Stimulated activated CD4-positive, alpha-beta T cell treated with anti-CD3 and anti-CD28 coated beads, Interleukin-15, amount 100 ng/mL, for 48 hours (primary cell): ENCODE measurements around the gene CTAG2.
"Not testable (repeated sequence)": the region's sequence is repeated elsewhere in the genome, so short reads cannot be mapped to it uniquely, and the experiment has no call there.

Experiments used
- DNase-seq, 2 donors: peaks; one replicate each; pipeline ENCODE4 v3.0.0-alpha.2; 2020; ENCODE audit warnings: low read depth in 2 of 2

The CTAG2 gene

GRCh38 chrX:154653413-154653812 is at the start of gene CTAG2:
Gene CTAG2 (minus strand): TSS chrX:154653579. CDS start chrX:154653515, 64 bp downstream.
- DNase-seq: not testable (repeated sequence)

- DNase-seq: no peak
Observed at GRCh38 chrX:154698630-154699248, 45.4 kb upstream of the CTAG2 start.

- no peak for DNase-seq
Observed at GRCh38 chrX:154696676-154697045, 43.3 kb upstream of the CTAG2 start.

- DNase-seq: no peak
Observed at GRCh38 chrX:154695911-154696675, 42.7 kb upstream of the CTAG2 start.

DNA sequence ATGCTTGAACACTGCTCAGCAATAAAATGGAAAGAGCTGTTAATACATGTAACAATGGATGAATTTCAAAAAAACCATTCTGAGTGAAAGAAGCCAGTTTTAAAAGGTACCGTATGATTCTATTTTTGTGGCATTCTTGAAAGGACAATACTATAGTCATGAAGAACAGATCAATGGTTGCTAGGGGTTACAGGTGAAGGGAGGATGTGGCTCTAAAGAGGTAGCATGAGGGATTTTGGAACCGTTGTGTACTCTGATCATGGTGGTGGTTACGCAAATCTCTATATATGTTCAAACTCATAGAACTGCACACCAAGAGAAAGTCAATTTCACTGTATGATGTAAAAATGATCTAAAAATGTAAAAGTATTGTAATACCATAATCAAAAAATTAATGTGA is 40.0 kb upstream of the CTAG2 start:
- DNase-seq: no peak

- not testable (repeated sequence) for DNase-seq
Observed at GRCh38 chrX:154690438-154690837, 37.1 kb upstream of the CTAG2 start.

- not testable (repeated sequence) for DNase-seq
Observed at GRCh38 chrX:154672084-154672483, 18.7 kb upstream of the CTAG2 start.

DNA sequence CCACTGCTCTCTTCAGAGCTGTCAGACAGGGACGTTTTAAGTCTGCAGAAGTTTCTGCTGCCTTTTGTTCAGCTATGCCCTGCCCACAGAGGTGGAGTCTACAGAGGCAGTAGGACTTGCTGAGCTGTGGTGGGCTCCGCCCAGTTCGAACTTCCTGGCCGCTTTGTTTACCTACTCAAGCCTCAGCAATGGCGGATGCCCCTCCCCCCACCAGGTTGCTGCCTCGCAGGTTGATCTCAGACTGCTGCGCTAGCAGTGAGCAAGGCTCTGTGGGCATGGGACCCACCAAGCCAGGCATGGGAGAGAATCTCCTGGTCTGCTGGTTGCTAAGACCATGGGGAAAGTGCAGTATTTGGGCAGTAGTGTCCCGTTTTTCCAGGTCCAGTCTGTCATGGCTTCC is 17.5 kb upstream of the CTAG2 start:
- not testable (repeated sequence) for DNase-seq

GRCh38 chrX:154661899-154662298 is 8.5 kb upstream of the CTAG2 start:
- DNase-seq: no peak

GRCh38 chrX:154661170-154661569 is 7.8 kb upstream of the CTAG2 start:
- no peak for DNase-seq

- DNase-seq: no peak
Observed at GRCh38 chrX:154660541-154660940, 7.2 kb upstream of the CTAG2 start.

DNA sequence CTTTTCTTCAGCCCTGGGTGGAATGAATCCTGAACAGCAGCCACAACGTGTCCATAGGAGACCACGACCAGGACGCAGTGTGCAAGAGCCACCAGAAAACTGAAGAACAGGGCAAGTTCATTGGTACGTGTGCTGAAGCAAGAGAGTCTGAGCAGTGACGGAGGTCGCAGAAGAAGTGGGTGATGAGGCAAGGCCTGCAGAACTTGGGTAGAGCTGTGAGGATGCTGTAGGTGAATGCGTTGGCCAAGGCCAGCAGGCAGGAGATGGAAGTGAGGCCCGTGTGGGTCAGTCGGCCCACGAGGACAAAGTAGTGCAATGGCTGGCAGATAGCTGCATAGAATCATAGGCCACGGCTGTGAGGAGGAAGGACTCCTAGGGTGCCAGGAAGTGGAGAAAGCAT is 5.6 kb upstream of the CTAG2 start:
- no peak for DNase-seq

- no peak for DNase-seq
Observed at GRCh38 chrX:154658187-154658586, 4.8 kb upstream of the CTAG2 start.

- DNase-seq: no peak
Observed at GRCh38 chrX:154657226-154657805, 3.9 kb upstream of the CTAG2 start.

DNA sequence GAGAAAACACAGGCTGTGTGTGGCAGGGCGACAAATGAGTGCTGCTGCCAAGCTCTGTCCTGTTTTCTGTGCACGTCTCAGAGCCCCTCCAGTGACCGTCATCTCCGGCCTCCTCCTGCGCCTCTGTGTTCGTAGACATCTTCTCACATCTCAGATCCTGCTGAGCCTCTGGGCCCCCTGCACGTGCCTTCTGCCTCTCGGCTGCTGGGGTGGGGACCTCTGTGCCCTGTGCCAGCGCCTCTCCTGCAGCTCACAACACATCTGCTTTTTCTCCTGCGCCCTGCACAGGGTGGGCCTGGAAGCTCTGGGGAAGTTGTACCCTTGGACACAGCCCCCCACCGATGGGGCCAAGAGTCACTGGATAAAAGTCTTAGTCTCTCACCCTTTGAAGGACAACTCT is 2.4 kb upstream of the CTAG2 start:
- DNase-seq: no peak

GRCh38 chrX:154655346-154655745 is 2.0 kb upstream of the CTAG2 start:
- DNase-seq: no peak

GRCh38 chrX:154654925-154655324 is 1.5 kb upstream of the CTAG2 start:
- no peak for DNase-seq

DNA sequence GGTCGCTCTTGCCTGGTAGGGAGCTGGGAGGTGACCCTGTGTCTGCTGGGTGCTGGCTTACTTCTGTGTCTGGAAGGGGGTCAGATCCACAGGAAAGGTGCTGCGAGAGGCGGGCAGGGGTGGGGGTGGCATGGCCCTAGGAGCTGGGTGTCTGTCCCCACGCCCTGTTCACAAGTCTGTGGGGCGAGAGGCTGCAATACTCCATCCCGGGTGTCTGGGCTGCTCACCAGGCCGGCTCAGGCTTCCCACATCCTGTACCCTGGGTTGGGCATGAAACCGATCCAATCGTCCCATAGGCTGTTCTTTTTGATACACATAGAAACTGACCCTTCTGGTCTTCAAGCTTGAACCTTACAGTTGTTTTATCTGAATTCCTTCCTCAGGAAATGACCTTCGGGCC is 993 bp upstream of the CTAG2 start:
- no peak for DNase-seq

DNA sequence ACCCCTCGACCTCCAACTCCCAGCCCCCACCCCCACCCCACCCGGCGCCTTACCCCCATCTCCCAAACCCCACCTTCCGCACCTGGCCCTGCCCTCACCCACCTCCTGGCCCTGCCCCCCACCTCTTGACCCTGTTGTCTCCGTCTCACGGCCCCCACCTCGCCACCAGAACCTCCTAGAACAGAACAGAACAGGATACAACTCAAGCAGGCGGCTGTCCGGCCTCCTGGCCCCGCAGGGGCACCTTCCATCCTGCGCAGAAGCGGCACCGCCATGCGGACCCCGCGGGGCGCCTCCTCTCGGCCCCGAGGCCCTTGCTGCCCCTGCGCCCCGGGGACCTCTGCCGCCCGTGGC is 354 bp downstream of the CTAG2 start:
- DNase-seq: no peak

- DNase-seq: no peak
Observed at GRCh38 chrX:154652311-154653047, 900 bp downstream of the CTAG2 start.

DNA sequence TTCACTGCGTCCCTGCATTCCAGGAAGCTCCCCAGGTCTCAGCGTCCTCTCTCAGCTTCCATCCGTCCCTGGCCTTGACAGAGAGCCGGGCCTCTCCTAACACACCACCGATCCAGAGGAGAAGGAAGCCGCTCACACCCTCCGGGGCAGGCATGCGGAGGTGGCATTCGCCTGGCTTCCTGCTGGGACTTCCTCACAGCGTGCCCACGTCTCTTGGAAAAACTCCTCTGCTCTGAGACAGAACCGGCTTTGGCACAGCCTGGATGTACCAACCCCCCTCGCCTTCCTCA is 3.2 kb downstream of the CTAG2 start:
- no peak for DNase-seq

- DNase-seq: no peak
Observed at GRCh38 chrX:154649503-154650220, 3.7 kb downstream of the CTAG2 start.
